H1 (cell line): ENCODE results near the gene ATP11C.

ENCODE experiments used
- CTCF ChIP-seq, 3 experiments: IDR thresholded peaks; 1 replicate in 2 of 3; 2 replicates in 1 of 3; pipeline versions ENCODE4 v1.5.1 to v1.6.1; 2011; ENCODE audit warnings: low read length in 3 of 3, mild to moderate bottlenecking in 3 of 3, inconsistent platforms in 2 of 3, low read depth in 1 of 3, moderate library complexity in 1 of 3; ENCODE audit not compliant: insufficient read depth in 1 of 3; ENCODE audit errors: control extremely low read depth in 1 of 3
- POLR2A ChIP-seq, 2 experiments: IDR thresholded peaks; 1 replicate in 1 of 2; 2 replicates in 1 of 2; pipeline ENCODE4 v1.6.1; 2011; ENCODE audit warnings: low read depth in 2 of 2, low read length in 2 of 2, mild to moderate bottlenecking in 2 of 2; ENCODE audit errors: control extremely low read depth in 1 of 2
- ZNF274 ChIP-seq: IDR thresholded peaks from 2 replicates; pipeline ENCODE4 v1.7.0; 2012; ENCODE audit warnings: low read length, borderline replicate concordance; ENCODE audit errors: extremely low read depth

GRCh38 chrX:139850968-139851367 lies 81.9 kb downstream of the ATP11C start:
- TF ChIP-seq ZNF274 (no peak), CTCF (IDR thresholded peaks at IDR 0.05; ENCODE audit: control extremely low read depth in 1 of 3, insufficient read depth in 1 of 3, low read depth in 1 of 3, low read length in 3 of 3) (no peak), POLR2A (IDR thresholded peaks at IDR 0.05; ENCODE audit: control extremely low read depth in 1 of 2, low read depth in 2 of 2, low read length in 2 of 2) (no peak)
